HL-60 (cell line): ENCODE results near the gene DAD1.

Experiments used
- DNase-seq, 2 experiments: peaks; one replicate each; pipeline ENCODE4 v3.0.0-alpha.2; 2010 to 2020; ENCODE audit warnings: low read depth in 1 of 2, low spot score in 1 of 2
- H3K27ac ChIP-seq: fragments of 250-450 bp; sonication (Bioruptor Pico); replicated peaks from 2 replicates; pipeline ENCODE4 v1.5.1; 2020; ENCODE audit warnings: mild to moderate bottlenecking, moderate library complexity
- H3K27me3 ChIP-seq: fragments of 250-450 bp; sonication (Bioruptor Pico); 2 replicates; pipeline ENCODE4 v1.5.1; 2021; ENCODE audit warnings: mild to moderate bottlenecking, moderate library complexity; ENCODE audit not compliant: insufficient read depth, poor library complexity, severe bottlenecking
- H3K4me3 ChIP-seq: replicated peaks from 2 replicates; pipeline ENCODE4 v1.5.1; 2011; ENCODE audit warnings: mild to moderate bottlenecking, control low read depth, low read length; ENCODE audit not compliant: insufficient read depth
- GABPA ChIP-seq: IDR thresholded peaks from 2 replicates; pipeline ENCODE4 v1.6.1; 2012; ENCODE audit warnings: low read depth
- POLR2AphosphoS5 ChIP-seq: IDR thresholded peaks from 2 replicates; pipeline ENCODE4 v1.6.1; 2012; ENCODE audit warnings: low read depth
- SPI1 ChIP-seq: IDR thresholded peaks from 2 replicates; pipeline ENCODE4 v1.6.1; 2012; ENCODE audit warnings: low read depth, mild to moderate bottlenecking, borderline replicate concordance
- TF ChIP-seq, protein P1 (sequence below): IDR thresholded peaks from one replicate; pipeline ENCODE4 v1.5.1; 2011; ENCODE audit warnings: low read length, control low read depth, inconsistent platforms; ENCODE audit not compliant: insufficient read depth
- TF ChIP-seq, protein P2 (sequence below): IDR thresholded peaks from 2 replicates; pipeline ENCODE4 v1.6.1; 2012; ENCODE audit warnings: low read depth; ENCODE audit not compliant: insufficient replicate concordance

Gene DAD1

DNA sequence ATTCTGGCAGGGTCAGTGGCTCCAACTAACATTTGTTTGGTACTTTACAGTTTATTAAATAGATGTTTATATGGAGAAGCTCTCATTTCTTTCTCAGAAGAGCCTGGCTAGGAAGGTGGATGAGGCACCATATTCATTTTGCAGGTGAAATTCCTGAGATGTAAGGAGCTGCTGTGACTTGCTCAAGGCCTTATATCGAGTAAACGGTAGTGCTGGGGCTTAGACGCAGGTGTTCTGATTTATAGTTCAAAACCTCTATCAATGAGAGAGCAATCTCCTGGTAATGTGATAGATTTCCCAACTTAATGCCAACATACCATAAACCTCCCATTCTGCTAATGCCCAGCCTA, 42.3 kb downstream of the DAD1 start:
- Histone ChIP-seq H3K27ac (no peak overlapping the region), H3K27me3 (no peaks in the 10 kb centered on the region), H3K4me3 (no peak overlapping the region)
- TF ChIP-seq, protein P1, sequence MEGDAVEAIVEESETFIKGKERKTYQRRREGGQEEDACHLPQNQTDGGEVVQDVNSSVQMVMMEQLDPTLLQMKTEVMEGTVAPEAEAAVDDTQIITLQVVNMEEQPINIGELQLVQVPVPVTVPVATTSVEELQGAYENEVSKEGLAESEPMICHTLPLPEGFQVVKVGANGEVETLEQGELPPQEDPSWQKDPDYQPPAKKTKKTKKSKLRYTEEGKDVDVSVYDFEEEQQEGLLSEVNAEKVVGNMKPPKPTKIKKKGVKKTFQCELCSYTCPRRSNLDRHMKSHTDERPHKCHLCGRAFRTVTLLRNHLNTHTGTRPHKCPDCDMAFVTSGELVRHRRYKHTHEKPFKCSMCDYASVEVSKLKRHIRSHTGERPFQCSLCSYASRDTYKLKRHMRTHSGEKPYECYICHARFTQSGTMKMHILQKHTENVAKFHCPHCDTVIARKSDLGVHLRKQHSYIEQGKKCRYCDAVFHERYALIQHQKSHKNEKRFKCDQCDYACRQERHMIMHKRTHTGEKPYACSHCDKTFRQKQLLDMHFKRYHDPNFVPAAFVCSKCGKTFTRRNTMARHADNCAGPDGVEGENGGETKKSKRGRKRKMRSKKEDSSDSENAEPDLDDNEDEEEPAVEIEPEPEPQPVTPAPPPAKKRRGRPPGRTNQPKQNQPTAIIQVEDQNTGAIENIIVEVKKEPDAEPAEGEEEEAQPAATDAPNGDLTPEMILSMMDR: no peak
- TF ChIP-seq POLR2AphosphoS5 (no peak), SPI1 (no peak), GABPA (no peak)
- TF ChIP-seq, protein P2, sequence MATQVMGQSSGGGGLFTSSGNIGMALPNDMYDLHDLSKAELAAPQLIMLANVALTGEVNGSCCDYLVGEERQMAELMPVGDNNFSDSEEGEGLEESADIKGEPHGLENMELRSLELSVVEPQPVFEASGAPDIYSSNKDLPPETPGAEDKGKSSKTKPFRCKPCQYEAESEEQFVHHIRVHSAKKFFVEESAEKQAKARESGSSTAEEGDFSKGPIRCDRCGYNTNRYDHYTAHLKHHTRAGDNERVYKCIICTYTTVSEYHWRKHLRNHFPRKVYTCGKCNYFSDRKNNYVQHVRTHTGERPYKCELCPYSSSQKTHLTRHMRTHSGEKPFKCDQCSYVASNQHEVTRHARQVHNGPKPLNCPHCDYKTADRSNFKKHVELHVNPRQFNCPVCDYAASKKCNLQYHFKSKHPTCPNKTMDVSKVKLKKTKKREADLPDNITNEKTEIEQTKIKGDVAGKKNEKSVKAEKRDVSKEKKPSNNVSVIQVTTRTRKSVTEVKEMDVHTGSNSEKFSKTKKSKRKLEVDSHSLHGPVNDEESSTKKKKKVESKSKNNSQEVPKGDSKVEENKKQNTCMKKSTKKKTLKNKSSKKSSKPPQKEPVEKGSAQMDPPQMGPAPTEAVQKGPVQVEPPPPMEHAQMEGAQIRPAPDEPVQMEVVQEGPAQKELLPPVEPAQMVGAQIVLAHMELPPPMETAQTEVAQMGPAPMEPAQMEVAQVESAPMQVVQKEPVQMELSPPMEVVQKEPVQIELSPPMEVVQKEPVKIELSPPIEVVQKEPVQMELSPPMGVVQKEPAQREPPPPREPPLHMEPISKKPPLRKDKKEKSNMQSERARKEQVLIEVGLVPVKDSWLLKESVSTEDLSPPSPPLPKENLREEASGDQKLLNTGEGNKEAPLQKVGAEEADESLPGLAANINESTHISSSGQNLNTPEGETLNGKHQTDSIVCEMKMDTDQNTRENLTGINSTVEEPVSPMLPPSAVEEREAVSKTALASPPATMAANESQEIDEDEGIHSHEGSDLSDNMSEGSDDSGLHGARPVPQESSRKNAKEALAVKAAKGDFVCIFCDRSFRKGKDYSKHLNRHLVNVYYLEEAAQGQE: no peak
- no peak for DNase-seq

DNA sequence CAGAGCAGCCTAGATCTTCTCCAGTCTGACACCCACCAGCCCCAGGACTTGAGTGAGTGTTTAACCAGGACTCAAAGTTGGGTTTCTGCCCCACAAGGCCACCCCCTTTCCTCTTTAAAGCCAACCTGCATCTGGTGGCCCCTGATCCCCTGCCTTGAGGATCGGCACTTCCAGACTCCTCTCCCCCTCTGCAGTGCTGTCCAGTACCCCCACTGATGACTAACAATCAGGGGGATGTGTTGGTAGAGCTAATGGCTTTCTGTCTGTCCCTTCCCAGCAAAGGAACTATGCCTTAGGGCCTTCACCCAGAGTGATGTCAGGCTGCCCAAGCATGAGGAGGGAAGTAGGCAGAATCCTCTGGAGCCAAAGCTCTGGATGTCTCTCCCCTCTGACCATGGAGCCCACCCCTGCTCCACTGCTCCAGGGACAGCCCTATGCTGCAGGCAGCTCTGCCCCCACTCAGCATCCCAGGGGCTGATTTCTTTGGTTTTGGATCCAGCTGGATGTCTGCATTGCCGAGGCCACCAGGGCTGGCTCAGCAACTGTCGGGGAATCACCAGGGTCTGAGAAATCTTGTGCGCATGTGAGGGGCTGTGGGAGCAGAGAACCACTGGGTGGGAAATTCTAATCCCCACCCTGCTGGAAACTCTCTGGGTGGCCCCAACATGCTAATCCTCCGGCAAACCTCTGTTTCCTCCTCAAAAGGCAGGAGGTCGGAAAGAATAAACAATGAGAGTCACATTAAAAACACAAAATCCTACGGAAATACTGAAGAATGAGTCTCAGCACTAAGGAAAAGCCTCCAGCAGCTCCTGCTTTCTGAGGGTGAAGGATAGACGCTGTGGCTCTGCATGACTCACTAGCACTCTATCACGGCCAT, 42.9 kb downstream of the DAD1 start:
- H3K27ac ChIP-seq: no peak overlapping the region
- TF ChIP-seq SPI1 (no peak), GABPA (no peak)
- TF ChIP-seq, protein P2: no peak
- no peak overlapping the region for H3K4me3 ChIP-seq
- no peaks in the 10 kb centered on the region for H3K27me3 ChIP-seq
- no peak for DNase-seq

DNA sequence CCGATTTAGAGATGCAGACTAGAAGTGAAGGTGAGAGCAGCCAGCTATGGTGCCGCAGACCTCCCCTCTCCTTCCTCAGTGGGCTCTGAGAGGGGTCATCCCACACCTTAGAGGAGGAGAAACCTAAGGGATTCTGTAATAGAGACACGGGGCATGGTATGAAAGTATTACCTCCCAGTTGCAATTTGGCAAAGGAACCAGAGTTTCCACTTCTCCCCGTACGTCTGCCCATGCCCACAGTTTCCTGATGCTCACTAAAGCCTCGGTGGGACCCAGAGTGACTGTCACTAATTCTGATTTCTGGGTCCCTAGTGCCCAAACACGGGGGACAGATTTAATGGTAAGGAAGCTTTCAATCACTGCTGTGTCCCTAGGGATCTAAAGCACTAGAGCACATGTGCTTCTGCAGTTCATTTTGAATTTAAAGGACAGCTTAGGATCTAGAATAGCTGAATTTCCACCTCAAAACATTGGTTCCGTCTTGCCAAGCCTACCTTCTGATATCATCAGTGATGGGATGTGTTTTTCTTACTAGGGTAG, 44.1 kb downstream of the DAD1 start:
- DNase-seq: no peak
- Histone ChIP-seq H3K27ac (no peak overlapping the region), H3K27me3 (no peaks in the 10 kb centered on the region), H3K4me3 (no peak overlapping the region)
- TF ChIP-seq, protein P2: no peak
- TF ChIP-seq POLR2AphosphoS5: no peak
- no peak for TF ChIP-seq SPI1
- TF ChIP-seq, protein P1: no peak
- TF ChIP-seq GABPA: no peak
